Lower leg skin (tissue), 3 donors: Measurements from ENCODE around the gene FAM187B.

Source experiments
- CTCF ChIP-seq, 3 donors: fragments of 450-650 bp; IDR thresholded peaks; one replicate each; pipeline ENCODE4 v1.5.1; 2016; ENCODE audit warnings: antibody characterized with exemption in 3 of 3, mild to moderate bottlenecking in 3 of 3, moderate library complexity in 2 of 3
- POLR2A ChIP-seq, 2 donors: fragments of 450-650 bp; IDR thresholded peaks; one replicate each; pipeline ENCODE4 v1.6.1; 2016 to 2017; ENCODE audit warnings: antibody characterized with exemption in 2 of 2, mild to moderate bottlenecking in 1 of 2, moderate library complexity in 1 of 2

DNA sequence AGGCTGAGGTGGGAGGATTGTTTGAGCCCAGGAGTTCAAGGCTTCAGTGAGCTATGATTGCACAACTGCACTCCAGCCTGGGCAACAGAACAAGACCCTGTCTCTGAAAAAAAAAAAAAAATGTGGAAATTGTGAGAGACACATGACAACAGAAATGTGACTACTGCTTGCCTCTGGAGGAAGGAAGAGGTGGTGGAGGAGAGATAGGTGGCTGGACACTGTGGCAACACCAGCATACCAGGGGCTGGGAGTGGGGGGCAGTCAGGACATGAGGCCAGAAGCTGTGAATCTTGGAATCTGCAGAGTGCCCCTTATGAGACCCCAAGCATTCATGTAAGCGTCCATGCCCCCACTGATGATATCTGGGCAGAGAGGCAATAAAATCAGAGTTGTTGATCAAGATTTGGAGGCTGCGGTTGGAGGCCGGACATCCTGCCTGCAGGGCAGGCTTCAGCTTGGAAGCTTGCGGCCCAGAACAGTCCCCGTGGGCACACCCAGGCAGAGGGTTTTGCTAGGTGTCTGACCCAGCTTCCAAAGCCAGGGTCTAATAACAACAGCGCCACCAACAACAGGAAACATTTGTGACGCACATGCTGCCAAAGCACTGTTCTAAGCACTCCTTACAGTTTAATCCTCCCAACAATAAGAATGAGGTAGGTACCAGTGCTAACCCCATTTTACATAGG is 16.9 kb downstream of the FAM187B start:
- TF ChIP-seq CTCF (IDR thresholded peaks at IDR 0.05) (no peak), POLR2A (IDR thresholded peaks at IDR 0.05) (no peak)
